ENCODE results near the gene PRELID3B. TPM values are rescaled to one million over a fixed set of nuclear protein-coding genes. Genes with fewer than 3 reads are reported as not detected.

The PRELID3B gene
- total RNA-seq, 6 donors from 2014 or later, result 5.2 to 77.1 (median 46.0) TPM

GRCh38 chr20:59019217-59019616 is 23.4 kb downstream of the PRELID3B start, which contains the start of gene TUBB1:
Gene TUBB1, plus strand, starts transcription at chr20:59019429. Its CDS starts 94 bp downstream, at chr20:59019523.
- no peak within 1 kb of the TSS for H3K27ac ChIP-seq
- DNase-seq, result no peak
- TF ChIP-seq POLR2AphosphoS5 (IDR thresholded peaks at IDR 0.05), result no peak
- TF ChIP-seq POLR2A (IDR thresholded peaks at IDR 0.05), result no peak
- TF ChIP-seq CTCF (IDR thresholded peaks at IDR 0.05), result no peak
- TF ChIP-seq EP300 (IDR thresholded peaks at IDR 0.05), result no peak
- 96 to 100% methylated on average over 4 to 5 of the region's 5 CpGs for WGBS, 2 donors
- no peaks in the 10 kb centered on the region for H3K9me3 ChIP-seq
- ATAC-seq (ENCODE audit: low FRiP score in 2 of 2), result no peak
- H3K4me1 ChIP-seq, result peaks cover 0 to 5% (median 0%) of the 10 kb centered on the region in 4 donors
- no peaks in the 10 kb centered on the region for H3K27me3 ChIP-seq
- no peak within 1 kb of the TSS for H3K4me3 ChIP-seq
- peaks cover 6 to 24% (median 18%) of the 10 kb centered on the region in 4 donors for H3K36me3 ChIP-seq

GRCh38 chr20:59018817-59019216 is 23.8 kb downstream of the PRELID3B start:
- 84 to 92% methylated on average over 5 to 10 of the region's 10 CpGs for WGBS, 2 donors
- Histone ChIP-seq H3K4me3 (no peak overlapping the region), H3K4me1 (peaks cover 0 to 5% (median 0%) of the 10 kb centered on the region in 4 donors), H3K27me3 (no peaks in the 10 kb centered on the region), H3K36me3 (peaks cover 4 to 20% (median 14%) of the 10 kb centered on the region in 4 donors), H3K27ac (no peak overlapping the region), H3K9me3 (no peaks in the 10 kb centered on the region)
- TF ChIP-seq POLR2AphosphoS5 (IDR thresholded peaks at IDR 0.05), result no peak
- TF ChIP-seq CTCF (IDR thresholded peaks at IDR 0.05), result no peak
- TF ChIP-seq EP300 (IDR thresholded peaks at IDR 0.05), result no peak
- TF ChIP-seq POLR2A (IDR thresholded peaks at IDR 0.05), result no peak
- peak in 1 of 2 donors; percentile 38 for DNase-seq
- peak in 1 of 2 donors; percentile 8 for ATAC-seq (ENCODE audit: low FRiP score in 2 of 2)

GRCh38 chr20:59017493-59018231 is 24.9 kb downstream of the PRELID3B start:
- 91 to 94% methylated on average over 6 to 16 of the region's 16 CpGs for WGBS, 2 donors
- Histone ChIP-seq H3K4me1 (peaks cover 0 to 5% (median 0%) of the 10 kb centered on the region in 4 donors), H3K9me3 (no peaks in the 10 kb centered on the region), H3K4me3 (no peak overlapping the region), H3K36me3 (peaks cover 0 to 8% (median 4%) of the 10 kb centered on the region in 4 donors), H3K27me3 (no peaks in the 10 kb centered on the region), H3K27ac (no peak overlapping the region)
- DNase-seq (peak in 1 of 2 donors; percentile 21), ATAC-seq (ENCODE audit: low FRiP score in 2 of 2) (no peak)
- no peak for TF ChIP-seq EP300 (IDR thresholded peaks at IDR 0.05)
- TF ChIP-seq POLR2AphosphoS5 (IDR thresholded peaks at IDR 0.05), result no peak
- no peak for TF ChIP-seq CTCF (IDR thresholded peaks at IDR 0.05)
- no peak for TF ChIP-seq POLR2A (IDR thresholded peaks at IDR 0.05)

GRCh38 chr20:59016795-59017492 is 25.6 kb downstream of the PRELID3B start:
- Histone ChIP-seq H3K36me3 (peaks cover 0 to 4% (median 0%) of the 10 kb centered on the region in 4 donors), H3K9me3 (no peaks in the 10 kb centered on the region), H3K27me3 (no peaks in the 10 kb centered on the region), H3K27ac (no peak overlapping the region), H3K4me3 (no peak overlapping the region), H3K4me1 (peaks cover 0 to 5% (median 0%) of the 10 kb centered on the region in 4 donors)
- 47 to 53% methylated on average over 4 of the region's 4 CpGs for WGBS, 2 donors
- TF ChIP-seq EP300 (IDR thresholded peaks at IDR 0.05), result no peak
- no peak for TF ChIP-seq CTCF (IDR thresholded peaks at IDR 0.05)
- TF ChIP-seq POLR2A (IDR thresholded peaks at IDR 0.05), result no peak
- no peak for TF ChIP-seq POLR2AphosphoS5 (IDR thresholded peaks at IDR 0.05)
- no peak for DNase-seq
- no peak for ATAC-seq (ENCODE audit: low FRiP score in 2 of 2)

Measured in upper lobe of left lung (tissue), 6 donors.